GM21737 (cell line): ENCODE data around the gene RETN.
A peak's percentile ranks its signal among the peaks of the same experiment; 100 is the strongest.

Experiments
- ATAC-seq: cut with Tn5 transposase; IDR thresholded peaks from one replicate; pipeline ENCODE4 v1.9.1; 2021; ENCODE audit warnings: mild to moderate bottlenecking, moderate library complexity; ENCODE audit not compliant: unreplicated experiment

RETN gene

GRCh38 chr19:7705387-7706187 is 36.7 kb downstream of the RETN start:
- peak; percentile 41 for ATAC-seq

- no peak for ATAC-seq
Observed at GRCh38 chr19:7706188-7706954, 37.5 kb downstream of the RETN start.

- no peak for ATAC-seq
Observed at GRCh38 chr19:7706955-7707456, 38.2 kb downstream of the RETN start.

GRCh38 chr19:7709932-7710460 is 41.1 kb downstream of the RETN start:
- no peak for ATAC-seq

GRCh38 chr19:7710616-7711015 is 41.8 kb downstream of the RETN start:
- no peak for ATAC-seq

GRCh38 chr19:7715671-7716070 is 46.8 kb downstream of the RETN start:
- no peak for ATAC-seq

DNA sequence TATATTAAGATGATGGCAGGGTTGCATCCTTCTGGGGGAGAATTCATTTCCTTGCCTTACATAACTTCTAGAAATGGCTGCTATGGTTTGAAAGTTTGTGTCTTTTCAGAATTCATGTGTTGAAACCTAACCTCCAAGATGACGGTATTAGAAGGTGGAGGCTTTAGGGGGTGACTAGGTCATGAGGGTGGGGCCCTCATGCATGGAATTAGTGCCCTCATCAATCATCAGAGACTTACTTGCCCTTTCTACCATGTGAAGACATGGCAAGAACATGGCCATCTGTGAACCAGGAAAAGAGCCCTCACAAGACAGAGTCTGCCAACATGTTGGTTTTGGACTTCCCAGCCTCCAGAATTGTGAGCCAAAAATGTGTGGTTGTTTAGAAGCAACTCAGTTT is 47.9 kb downstream of the RETN start:
- ATAC-seq = no peak

DNA sequence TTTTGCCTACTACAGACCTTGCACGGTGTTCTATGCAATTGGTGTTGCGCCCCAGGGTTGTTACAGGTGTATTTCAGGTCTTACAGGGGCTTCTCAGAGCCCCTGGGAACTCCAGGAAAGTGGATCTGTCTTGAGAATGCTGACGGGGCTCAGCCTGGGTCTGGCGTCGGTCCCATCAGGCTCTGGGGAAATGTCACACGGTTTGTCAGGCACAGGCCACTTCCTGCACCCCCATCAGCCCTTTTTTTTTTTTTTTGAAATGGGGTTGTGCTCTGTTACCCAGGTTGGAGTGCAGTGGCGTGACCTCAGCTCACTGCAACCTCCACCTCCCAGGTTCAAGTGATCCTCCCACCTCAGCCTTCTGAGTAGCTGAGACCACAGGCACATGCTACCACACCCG is 49.8 kb downstream of the RETN start:
- ATAC-seq = no peak
